ENCODE data around the gene ALK. TPM values are rescaled to one million over a fixed set of nuclear protein-coding genes. Genes with fewer than 3 reads are reported as not detected.

ALK gene
- total RNA-seq, 1 experiment from 2014 or later, result not detected

GRCh38 chr2:29796446-29796845, 124.9 kb downstream of the ALK start:
- DNase-seq (ENCODE audit: low spot score), result no peak

- DNase-seq (ENCODE audit: low spot score), result no peak
These were observed 131.4 kb downstream of the ALK start for GRCh38 chr2:29789911-29790485.

- DNase-seq (ENCODE audit: low spot score), result no peak
These were observed 133.6 kb downstream of the ALK start for GRCh38 chr2:29787473-29788465.

- no peak for DNase-seq (ENCODE audit: low spot score)
These were observed 135.0 kb downstream of the ALK start for GRCh38 chr2:29786361-29786760.

- no peak for DNase-seq (ENCODE audit: low spot score)
These were observed 137.7 kb downstream of the ALK start for GRCh38 chr2:29783666-29784065.

GRCh38 chr2:29782549-29783458, 138.6 kb downstream of the ALK start:
- no peak for DNase-seq (ENCODE audit: low spot score)

- no peak for DNase-seq (ENCODE audit: low spot score)
These were observed 139.3 kb downstream of the ALK start for GRCh38 chr2:29782087-29782486.

GRCh38 chr2:29780906-29781305, 140.5 kb downstream of the ALK start:
- no peak for DNase-seq (ENCODE audit: low spot score)

- no peak for DNase-seq (ENCODE audit: low spot score)
These were observed 144.2 kb downstream of the ALK start for GRCh38 chr2:29777161-29777560.

- DNase-seq (ENCODE audit: low spot score), result no peak
These were observed 145.0 kb downstream of the ALK start for GRCh38 chr2:29776406-29776805.

- DNase-seq (ENCODE audit: low spot score), result no peak
These were observed 145.4 kb downstream of the ALK start for GRCh38 chr2:29775937-29776336.

GRCh38 chr2:29774624-29775023, 146.8 kb downstream of the ALK start:
- DNase-seq (ENCODE audit: low spot score), result no peak

- no peak for DNase-seq (ENCODE audit: low spot score)
These were observed 150.5 kb downstream of the ALK start for GRCh38 chr2:29770846-29771245.

- no peak for DNase-seq (ENCODE audit: low spot score)
These were observed 151.5 kb downstream of the ALK start for GRCh38 chr2:29769847-29770246.

- no peak for DNase-seq (ENCODE audit: low spot score)
These were observed 153.6 kb downstream of the ALK start for GRCh38 chr2:29767606-29768335.

- DNase-seq (ENCODE audit: low spot score), result no peak
These were observed 155.2 kb downstream of the ALK start for GRCh38 chr2:29766191-29766590.

- DNase-seq (ENCODE audit: low spot score), result no peak
These were observed 155.7 kb downstream of the ALK start for GRCh38 chr2:29765721-29766120.

- no peak for DNase-seq (ENCODE audit: low spot score)
These were observed 158.0 kb downstream of the ALK start for GRCh38 chr2:29763371-29763770.

- DNase-seq (ENCODE audit: low spot score), result no peak
These were observed 159.1 kb downstream of the ALK start for GRCh38 chr2:29762239-29762638.

- DNase-seq (ENCODE audit: low spot score), result no peak
These were observed 160.1 kb downstream of the ALK start for GRCh38 chr2:29761278-29761677.

GRCh38 chr2:29760008-29760407, 161.4 kb downstream of the ALK start:
- DNase-seq (ENCODE audit: low spot score), result no peak
